Measurements from ENCODE around the gene SLC4A1AP.

- TF ChIP-seq CTCF (IDR thresholded peaks at IDR 0.05), result no peak
- no peak for TF ChIP-seq EZH2 (IDR thresholded peaks at IDR 0.05; ENCODE audit: borderline replicate concordance, insufficient read depth, low read depth, low read length, poor library complexity, severe bottlenecking)
Observed at GRCh38 chr2:27627963-27628766, 35.5 kb upstream of the SLC4A1AP start.
